Body of pancreas (tissue), 4 donors: ENCODE results near the gene EPHX1.

Source experiments
- POLR2A ChIP-seq, 3 donors: fragments of 450-650 bp; IDR thresholded peaks; one replicate each; pipeline ENCODE4 v1.6.1; 2016; ENCODE audit warnings: antibody characterized with exemption in 3 of 3, mild to moderate bottlenecking in 2 of 3
- TF ChIP-seq, protein P1 (sequence below), 7 experiments: fragments of 450-650 bp in 4 of 7; fragments of 200-600 bp in 3 of 7; sonication (generic) in 3 of 7; IDR thresholded peaks; one replicate each; pipeline ENCODE4 v1.5.1; 2016 to 2019; ENCODE audit warnings: antibody characterized with exemption in 7 of 7

DNA sequence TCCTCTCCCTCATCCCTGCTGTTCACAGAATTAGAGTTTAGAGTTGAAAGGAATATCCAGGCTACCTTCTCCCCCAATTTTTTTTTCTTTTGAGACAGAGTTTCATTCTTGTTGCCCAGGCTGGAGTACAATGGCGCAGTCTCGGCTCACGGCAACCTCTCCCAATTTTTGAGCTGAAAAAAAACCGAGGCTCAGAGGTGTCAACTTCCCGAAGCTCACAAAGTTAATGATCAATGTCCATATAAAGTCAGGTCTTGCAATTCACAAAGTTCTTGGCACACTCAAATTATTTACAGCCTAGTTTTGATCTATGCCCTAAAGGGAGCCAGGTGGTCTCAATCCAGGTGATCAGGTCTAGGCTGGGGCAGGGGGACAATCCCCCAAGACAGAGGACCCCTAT lies 79.8 kb downstream of the EPHX1 start:
- TF ChIP-seq, protein P1, sequence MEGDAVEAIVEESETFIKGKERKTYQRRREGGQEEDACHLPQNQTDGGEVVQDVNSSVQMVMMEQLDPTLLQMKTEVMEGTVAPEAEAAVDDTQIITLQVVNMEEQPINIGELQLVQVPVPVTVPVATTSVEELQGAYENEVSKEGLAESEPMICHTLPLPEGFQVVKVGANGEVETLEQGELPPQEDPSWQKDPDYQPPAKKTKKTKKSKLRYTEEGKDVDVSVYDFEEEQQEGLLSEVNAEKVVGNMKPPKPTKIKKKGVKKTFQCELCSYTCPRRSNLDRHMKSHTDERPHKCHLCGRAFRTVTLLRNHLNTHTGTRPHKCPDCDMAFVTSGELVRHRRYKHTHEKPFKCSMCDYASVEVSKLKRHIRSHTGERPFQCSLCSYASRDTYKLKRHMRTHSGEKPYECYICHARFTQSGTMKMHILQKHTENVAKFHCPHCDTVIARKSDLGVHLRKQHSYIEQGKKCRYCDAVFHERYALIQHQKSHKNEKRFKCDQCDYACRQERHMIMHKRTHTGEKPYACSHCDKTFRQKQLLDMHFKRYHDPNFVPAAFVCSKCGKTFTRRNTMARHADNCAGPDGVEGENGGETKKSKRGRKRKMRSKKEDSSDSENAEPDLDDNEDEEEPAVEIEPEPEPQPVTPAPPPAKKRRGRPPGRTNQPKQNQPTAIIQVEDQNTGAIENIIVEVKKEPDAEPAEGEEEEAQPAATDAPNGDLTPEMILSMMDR (IDR thresholded peaks at IDR 0.05): no peak
- no peak for TF ChIP-seq POLR2A (IDR thresholded peaks at IDR 0.05)
